NCI-H2107 (cell line): ENCODE measurements around the gene DHRS7B.

ENCODE experiments used
- DNase-seq: peaks from one replicate; lab custom pipeline; 2025; lab: John Stamatoyannopoulos, UW

Gene DHRS7B

DNA sequence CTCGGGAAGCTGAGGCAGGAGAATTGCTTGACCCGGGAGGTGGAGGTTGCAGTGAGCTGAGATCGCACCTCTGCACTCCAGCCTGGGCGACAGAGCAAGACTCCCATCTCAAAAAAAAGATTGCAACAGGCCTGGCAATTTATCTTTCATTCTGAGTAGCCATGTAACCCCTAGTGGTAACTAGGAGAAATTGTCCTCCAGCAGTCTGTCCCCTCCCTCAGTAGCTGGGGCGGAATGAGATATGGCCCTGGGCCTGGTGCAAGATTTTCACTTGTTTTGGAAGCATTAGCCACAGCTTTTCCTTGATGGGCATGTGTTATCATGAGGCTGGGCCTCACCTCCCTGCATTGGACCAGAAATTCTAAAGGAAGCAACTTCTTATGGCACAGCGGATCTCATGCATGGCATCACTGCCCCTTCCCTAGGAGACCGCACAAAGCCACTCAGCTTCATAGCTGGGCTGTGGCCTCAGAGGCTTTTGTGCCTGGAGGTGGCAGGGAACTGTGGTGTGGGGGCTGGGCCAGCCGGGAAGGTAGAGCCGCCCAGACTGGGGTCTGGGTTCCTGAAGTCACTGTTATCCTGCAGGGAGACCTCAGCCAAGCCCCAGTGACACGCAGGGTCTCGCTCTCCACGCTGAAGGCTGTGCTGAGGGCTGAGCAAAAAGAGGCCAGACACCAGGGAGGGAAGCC lies 113.1 kb downstream of the DHRS7B start:
- no peak for DNase-seq

DNA sequence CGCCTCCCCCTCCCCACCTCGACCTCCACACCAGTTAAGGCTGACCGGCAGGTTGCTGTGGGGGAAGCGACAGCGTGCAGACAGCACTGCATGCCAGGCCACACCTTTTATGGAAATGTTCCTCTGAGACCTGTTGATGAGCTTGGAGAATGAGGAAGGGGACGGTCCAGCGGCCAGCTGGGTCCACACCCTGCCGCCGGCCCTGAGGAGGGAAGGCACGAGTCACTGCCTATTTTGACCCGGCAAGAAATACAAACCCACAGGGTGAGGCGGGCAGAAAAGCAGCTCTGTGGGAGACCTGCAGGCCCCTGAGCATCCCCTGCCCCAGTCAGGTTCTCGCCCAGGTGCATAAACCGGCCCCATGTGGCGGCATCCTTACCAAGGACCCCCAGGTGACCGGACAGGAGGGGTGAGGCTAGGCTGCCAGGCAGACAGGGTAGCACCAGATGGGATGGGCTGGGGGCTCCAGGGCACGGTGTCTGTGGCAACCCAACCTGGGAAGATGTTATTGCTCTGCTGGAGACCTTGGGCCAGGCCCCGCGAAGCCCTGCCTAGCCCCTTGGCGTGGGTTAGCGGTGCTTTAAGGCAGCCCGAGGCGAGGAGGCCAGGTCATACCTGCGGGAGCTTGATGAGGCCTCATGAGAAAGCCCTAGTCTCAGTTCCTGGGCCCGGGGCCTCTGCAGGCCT lies 113.7 kb downstream of the DHRS7B start:
- DNase-seq: no peak
